Mesendoderm (in vitro differentiated cells): Measurements from ENCODE around the gene MPPED1.

Experiments used
- DNase-seq: peaks from one replicate; pipeline ENCODE4 v3.0.0; 2013
- H2AK5ac ChIP-seq: 2 replicates; pipeline ENCODE4 v1.6.1; 2013; ENCODE audit warnings: low read length, inconsistent platforms
- H2BK120ac ChIP-seq: 2 replicates; pipeline ENCODE4 v1.6.1; 2013; ENCODE audit warnings: low read depth, mild to moderate bottlenecking, low read length, moderate library complexity, mixed read lengths
- H2BK15ac ChIP-seq: replicated peaks from 2 replicates; pipeline ENCODE4 v1.6.1; 2013; ENCODE audit warnings: low read depth, mild to moderate bottlenecking, moderate library complexity
- H2BK5ac ChIP-seq: 2 replicates; pipeline ENCODE4 v1.6.1; 2013; ENCODE audit warnings: low read length, inconsistent platforms
- H3K18ac ChIP-seq: 2 replicates; pipeline ENCODE4 v1.6.1; 2013; ENCODE audit warnings: mild to moderate bottlenecking, low read length, mixed read lengths
- H3K23ac ChIP-seq: one replicate; pipeline ENCODE4 v1.6.1; 2013; ENCODE audit warnings: low read length
- H3K27ac ChIP-seq: 2 replicates; pipeline ENCODE4 v1.5.1; 2013; ENCODE audit warnings: low read depth, mild to moderate bottlenecking, inconsistent platforms, low read length, moderate library complexity
- H3K27me3 ChIP-seq: 2 replicates; pipeline ENCODE4 v1.6.1; 2013; ENCODE audit warnings: low read length, control low read depth, mild to moderate bottlenecking, inconsistent platforms; ENCODE audit not compliant: insufficient read depth, poor library complexity
- H3K36me3 ChIP-seq: 2 replicates; pipeline ENCODE4 v1.6.1; 2013; ENCODE audit warnings: low read length, inconsistent platforms; ENCODE audit not compliant: control insufficient read depth, insufficient read depth
- H3K4ac ChIP-seq: one replicate; pipeline ENCODE4 v1.6.1; 2013; ENCODE audit warnings: low read depth, mild to moderate bottlenecking, low read length, moderate library complexity
- H3K4me1 ChIP-seq: 2 replicates; pipeline ENCODE4 v1.6.1; 2013; ENCODE audit warnings: low read depth, low read length, inconsistent platforms; ENCODE audit not compliant: control insufficient read depth
- H3K4me2 ChIP-seq: 2 replicates; pipeline ENCODE4 v1.6.1; 2013; ENCODE audit warnings: low read length
- H3K4me3 ChIP-seq: 2 replicates; pipeline ENCODE4 v1.5.1; 2013; ENCODE audit warnings: mild to moderate bottlenecking, low read length
- H3K56ac ChIP-seq: one replicate; pipeline ENCODE4 v1.6.1; 2013; ENCODE audit warnings: low read length
- H3K79me1 ChIP-seq: 2 replicates; pipeline ENCODE4 v1.6.1; 2013; ENCODE audit warnings: low read length, inconsistent platforms
- H3K79me2 ChIP-seq: 2 replicates; pipeline ENCODE4 v1.6.1; 2013; ENCODE audit warnings: mild to moderate bottlenecking, low read length; ENCODE audit not compliant: control insufficient read depth, insufficient read depth
- H3K9ac ChIP-seq: 2 replicates; pipeline ENCODE4 v1.6.1; 2013; ENCODE audit warnings: low read length, inconsistent platforms
- H4K5ac ChIP-seq: one replicate; pipeline ENCODE4 v1.6.1; 2013; ENCODE audit warnings: low read length
- H4K8ac ChIP-seq: one replicate; pipeline ENCODE4 v1.6.1; 2013; ENCODE audit warnings: low read depth, mild to moderate bottlenecking, control low read depth, low read length, moderate library complexity
- WGBS: extraction: QIAGEN DNeasy Blood & Tissue Kit; methylation state at CpG from one replicate; pipeline ENCODE4 v1.1.7; 2013; ENCODE audit warnings: low lambda C conversion rate, missing lambda C conversion rate; ENCODE audit not compliant: insufficient coverage; ENCODE audit errors: extremely low coverage; 5-methylcytosine and 5-hydroxymethylcytosine counted together

The MPPED1 gene

DNA sequence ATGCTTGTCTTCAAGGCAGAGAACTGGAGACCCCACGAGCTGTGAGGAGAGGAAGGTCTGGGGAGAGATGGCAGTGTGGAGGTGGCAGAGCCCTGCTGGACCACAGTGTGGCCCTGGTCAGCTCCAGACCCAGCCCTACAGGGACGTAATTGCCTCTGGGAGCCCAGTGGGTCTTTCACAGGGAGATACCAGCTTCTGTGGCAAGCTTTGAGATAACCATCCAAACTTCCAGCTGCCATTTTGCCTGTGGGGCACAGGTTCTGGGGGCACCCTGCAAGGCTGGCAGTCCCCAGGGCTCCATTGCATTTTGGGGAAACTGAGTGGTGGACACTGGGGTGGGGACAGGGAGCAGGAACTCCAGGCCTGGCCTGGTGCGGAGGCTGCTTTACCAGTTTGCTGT lies 10.2 kb upstream of the MPPED1 start:
- no peak overlapping the region for H3K18ac ChIP-seq
- H2BK5ac ChIP-seq = no peak overlapping the region
- no peak for DNase-seq
- no peak overlapping the region for H3K4ac ChIP-seq
- H4K8ac ChIP-seq = no peak overlapping the region
- no peak overlapping the region for H3K27ac ChIP-seq
- no peaks in the 10 kb centered on the region for H3K79me1 ChIP-seq
- no CpG with 5 or more reads among the region's 3 CpGs for WGBS
- H3K56ac ChIP-seq = no peak overlapping the region
- H4K5ac ChIP-seq = no peak overlapping the region
- no peak overlapping the region for H3K9ac ChIP-seq
- H2AK5ac ChIP-seq = no peak overlapping the region
- no peak overlapping the region for H3K4me2 ChIP-seq
- H3K4me1 ChIP-seq = no peaks in the 10 kb centered on the region
- H3K23ac ChIP-seq = no peak overlapping the region
- no peaks in the 10 kb centered on the region for H3K27me3 ChIP-seq
- H2BK120ac ChIP-seq = no peak overlapping the region
- H3K36me3 ChIP-seq = no peaks in the 10 kb centered on the region
- no peak overlapping the region for H3K4me3 ChIP-seq
- no peak overlapping the region for H2BK15ac ChIP-seq
- H3K79me2 ChIP-seq = no peaks in the 10 kb centered on the region

DNA sequence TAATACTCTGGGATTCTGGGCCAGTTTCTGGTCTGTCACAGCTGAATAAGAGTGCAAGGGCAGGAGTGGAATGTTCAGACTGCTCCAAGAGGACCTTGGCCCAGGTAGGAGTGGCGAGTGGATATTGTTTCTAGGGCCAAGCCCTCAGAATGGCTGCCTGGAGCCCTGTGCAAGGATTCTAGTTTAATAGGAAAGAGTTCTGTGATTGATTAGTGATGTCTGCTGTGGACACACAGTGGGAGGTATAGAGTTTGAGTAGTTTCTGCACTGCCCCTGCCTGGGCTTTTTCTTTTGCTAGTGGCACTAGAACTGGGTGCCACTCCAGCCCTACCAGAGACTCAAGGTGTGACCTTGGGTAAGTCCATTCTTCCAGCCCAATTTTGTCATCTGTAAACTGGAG lies 9.7 kb upstream of the MPPED1 start:
- no peak overlapping the region for H4K8ac ChIP-seq
- H3K4me3 ChIP-seq = no peak overlapping the region
- no peak overlapping the region for H3K9ac ChIP-seq
- no peak overlapping the region for H3K18ac ChIP-seq
- no peak overlapping the region for H2AK5ac ChIP-seq
- H2BK5ac ChIP-seq = no peak overlapping the region
- no peak overlapping the region for H4K5ac ChIP-seq
- no peaks in the 10 kb centered on the region for H3K4me1 ChIP-seq
- WGBS = no CpG with 5 or more reads among the region's 1 CpG
- no peak overlapping the region for H3K23ac ChIP-seq
- no peaks in the 10 kb centered on the region for H3K79me1 ChIP-seq
- H3K4me2 ChIP-seq = no peak overlapping the region
- no peak overlapping the region for H2BK120ac ChIP-seq
- H3K4ac ChIP-seq = no peak overlapping the region
- no peaks in the 10 kb centered on the region for H3K27me3 ChIP-seq
- no peak overlapping the region for H3K27ac ChIP-seq
- no peaks in the 10 kb centered on the region for H3K36me3 ChIP-seq
- DNase-seq = no peak
- H3K79me2 ChIP-seq = no peaks in the 10 kb centered on the region
- no peak overlapping the region for H3K56ac ChIP-seq
- no peak overlapping the region for H2BK15ac ChIP-seq

DNA sequence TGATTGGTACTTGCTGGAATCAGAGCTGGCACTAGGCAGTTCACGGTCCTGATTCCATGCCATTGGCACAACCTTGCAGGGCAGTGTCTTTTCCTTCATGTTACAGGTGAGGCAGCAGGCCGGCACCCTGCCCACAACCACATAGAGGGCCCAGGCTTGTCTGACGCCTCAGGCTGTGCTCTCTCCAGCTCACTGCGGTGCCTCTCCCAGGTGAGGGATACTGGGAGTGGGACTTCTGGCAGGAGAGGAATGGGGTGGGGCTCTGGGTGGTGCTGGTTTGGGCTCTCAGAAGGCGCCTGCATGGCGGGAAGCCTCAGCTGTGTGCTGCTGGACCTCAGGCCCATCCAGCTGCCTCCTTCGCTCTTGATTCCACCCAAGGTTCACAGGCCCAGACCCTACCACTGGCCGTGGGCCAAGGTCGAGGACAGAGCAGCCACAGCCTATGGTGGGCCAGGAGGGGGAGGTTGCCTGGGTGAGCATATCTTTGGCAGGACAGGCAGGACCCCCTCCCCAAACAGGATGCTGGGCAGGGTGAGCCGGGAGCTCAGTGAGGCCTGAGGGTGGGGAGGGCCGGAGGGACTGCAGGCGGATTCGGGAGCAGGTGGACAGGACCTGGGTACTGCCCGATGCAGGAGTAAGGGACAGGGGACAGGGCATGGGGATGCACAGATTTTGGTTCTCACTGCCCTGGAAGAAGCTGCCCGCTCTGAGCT lies 7.0 kb upstream of the MPPED1 start:
- H2BK5ac ChIP-seq = no peak overlapping the region
- no peak overlapping the region for H2BK15ac ChIP-seq
- no peak overlapping the region for H4K5ac ChIP-seq
- H3K18ac ChIP-seq = no peak overlapping the region
- H3K56ac ChIP-seq = no peak overlapping the region
- no peak for DNase-seq
- no peak overlapping the region for H3K27ac ChIP-seq
- H3K36me3 ChIP-seq = no peaks in the 10 kb centered on the region
- no peak overlapping the region for H2AK5ac ChIP-seq
- H3K4me3 ChIP-seq = no peak overlapping the region
- no peaks in the 10 kb centered on the region for H3K79me2 ChIP-seq
- H3K27me3 ChIP-seq = no peaks in the 10 kb centered on the region
- H3K4ac ChIP-seq = no peak overlapping the region
- no peak overlapping the region for H4K8ac ChIP-seq
- H3K4me1 ChIP-seq = no peaks in the 10 kb centered on the region
- H2BK120ac ChIP-seq = no peak overlapping the region
- WGBS = no CpG with 5 or more reads among the region's 15 CpGs
- H3K9ac ChIP-seq = no peak overlapping the region
- H3K4me2 ChIP-seq = no peak overlapping the region
- H3K23ac ChIP-seq = no peak overlapping the region
- no peaks in the 10 kb centered on the region for H3K79me1 ChIP-seq

DNA sequence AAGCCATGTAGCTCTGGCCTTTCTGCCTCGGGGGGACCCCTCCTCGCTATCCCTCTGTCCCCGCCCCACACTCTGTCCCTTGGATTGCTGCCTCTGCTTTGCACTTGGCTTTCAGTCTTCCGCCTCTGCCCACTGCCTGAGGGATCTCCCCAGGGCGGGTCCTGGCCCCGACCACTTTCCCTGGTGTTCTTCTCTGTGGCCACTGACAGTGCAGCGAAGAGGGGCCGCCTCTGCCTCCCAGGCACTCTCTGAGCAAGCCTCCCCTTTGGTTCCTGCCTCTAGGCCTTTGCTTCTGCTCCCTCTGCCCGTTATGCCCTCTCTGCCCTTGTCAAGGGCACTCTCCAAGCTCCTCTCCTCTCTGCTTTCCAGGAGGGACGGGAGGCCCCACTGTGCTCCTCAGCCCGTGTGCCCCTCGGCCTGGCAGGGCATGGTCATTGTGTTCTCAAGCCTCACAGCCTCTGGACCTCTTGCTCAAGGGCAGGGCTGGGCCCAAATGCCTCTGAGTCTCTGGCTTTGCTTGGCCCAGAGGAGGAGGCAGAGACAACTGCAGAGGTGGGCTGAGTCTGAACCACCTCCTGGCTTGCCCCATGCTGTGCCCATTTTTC lies 5.5 kb upstream of the MPPED1 start:
- Histone ChIP-seq H3K4me3 (no peak overlapping the region), H3K36me3 (no peaks in the 10 kb centered on the region), H3K79me1 (no peaks in the 10 kb centered on the region), H3K4me1 (no peaks in the 10 kb centered on the region), H3K4me2 (no peak overlapping the region), H3K9ac (no peak overlapping the region), H3K27ac (no peak overlapping the region), H3K56ac (no peak overlapping the region), H3K27me3 (peaks cover 11% of the 10 kb centered on the region), H3K4ac (no peak overlapping the region), H2BK120ac (no peak overlapping the region), H3K79me2 (no peaks in the 10 kb centered on the region), H4K8ac (no peak overlapping the region), H2BK15ac (no peak overlapping the region), H2BK5ac (no peak overlapping the region), H2AK5ac (no peak overlapping the region), H3K23ac (no peak overlapping the region), H3K18ac (no peak overlapping the region), H4K5ac (no peak overlapping the region)
- no peak for DNase-seq
- no CpG with 5 or more reads among the region's 12 CpGs for WGBS

DNA sequence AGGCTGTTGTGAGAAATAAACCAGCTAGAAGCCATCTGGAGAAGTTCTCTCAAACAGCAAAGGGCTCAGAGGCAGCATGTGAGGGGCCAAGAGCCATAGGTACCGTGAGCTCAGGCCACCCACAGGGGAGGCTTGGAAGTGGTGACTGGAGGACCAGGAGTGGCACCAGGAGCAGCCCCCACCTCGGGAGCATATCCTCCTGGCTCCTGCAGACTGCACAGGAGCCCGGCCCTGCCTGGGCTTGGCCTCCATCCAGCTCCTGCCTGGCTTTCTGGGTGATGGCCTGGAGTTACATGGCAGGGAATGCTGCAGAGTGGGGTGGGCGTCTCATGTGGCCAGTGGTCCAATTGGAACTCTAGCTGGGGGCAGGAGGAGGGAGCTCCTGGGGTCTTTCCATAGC lies 4.2 kb upstream of the MPPED1 start:
- H3K4me3 ChIP-seq = no peak overlapping the region
- WGBS = no CpG with 5 or more reads among the region's 4 CpGs
- H2BK120ac ChIP-seq = no peak overlapping the region
- no peak overlapping the region for H3K4me2 ChIP-seq
- DNase-seq = no peak
- H3K18ac ChIP-seq = no peak overlapping the region
- no peaks in the 10 kb centered on the region for H3K79me2 ChIP-seq
- H4K8ac ChIP-seq = no peak overlapping the region
- no peak overlapping the region for H3K4ac ChIP-seq
- no peak overlapping the region for H2BK5ac ChIP-seq
- no peaks in the 10 kb centered on the region for H3K79me1 ChIP-seq
- no peak overlapping the region for H3K23ac ChIP-seq
- no peak overlapping the region for H2AK5ac ChIP-seq
- no peaks in the 10 kb centered on the region for H3K36me3 ChIP-seq
- H4K5ac ChIP-seq = no peak overlapping the region
- peaks cover 17% of the 10 kb centered on the region for H3K27me3 ChIP-seq
- H2BK15ac ChIP-seq = no peak overlapping the region
- H3K4me1 ChIP-seq = no peaks in the 10 kb centered on the region
- H3K56ac ChIP-seq = no peak overlapping the region
- H3K27ac ChIP-seq = no peak overlapping the region
- H3K9ac ChIP-seq = no peak overlapping the region

DNA sequence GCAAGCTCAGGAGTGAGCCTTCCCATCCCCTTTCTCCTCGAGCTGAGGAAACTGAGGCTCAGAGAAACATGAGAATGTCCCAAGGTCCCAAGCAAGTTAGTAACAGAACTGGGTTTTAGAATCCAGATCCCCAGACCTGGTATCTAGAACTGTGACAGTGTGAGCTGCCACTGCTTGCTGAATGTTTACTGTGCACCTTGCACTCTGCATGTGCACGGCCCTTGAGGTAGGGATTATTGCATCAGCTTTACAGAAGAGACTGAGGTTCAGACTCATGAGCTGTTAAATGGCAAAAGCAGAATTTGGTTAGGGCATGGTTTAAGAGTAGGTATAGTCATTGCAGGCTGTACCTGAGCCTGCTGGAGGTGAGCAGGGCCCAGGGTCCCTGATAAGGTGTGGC lies 3.8 kb upstream of the MPPED1 start:
- no peak overlapping the region for H3K56ac ChIP-seq
- no CpG with 5 or more reads among the region's 2 CpGs for WGBS
- no peak overlapping the region for H3K4me3 ChIP-seq
- H3K27me3 ChIP-seq = peaks cover 19% of the 10 kb centered on the region
- no peak overlapping the region for H2BK5ac ChIP-seq
- H3K4me1 ChIP-seq = no peaks in the 10 kb centered on the region
- no peak overlapping the region for H4K8ac ChIP-seq
- H3K79me2 ChIP-seq = no peaks in the 10 kb centered on the region
- no peak overlapping the region for H2BK120ac ChIP-seq
- H4K5ac ChIP-seq = no peak overlapping the region
- H3K36me3 ChIP-seq = no peaks in the 10 kb centered on the region
- H3K18ac ChIP-seq = no peak overlapping the region
- no peak overlapping the region for H3K4me2 ChIP-seq
- H2AK5ac ChIP-seq = no peak overlapping the region
- H3K9ac ChIP-seq = no peak overlapping the region
- DNase-seq = no peak
- H3K79me1 ChIP-seq = no peaks in the 10 kb centered on the region
- no peak overlapping the region for H3K27ac ChIP-seq
- no peak overlapping the region for H2BK15ac ChIP-seq
- H3K23ac ChIP-seq = no peak overlapping the region
- no peak overlapping the region for H3K4ac ChIP-seq
